ENCODE measurements around the gene MYO15A.

Gene MYO15A

GRCh38 chr17:18124345-18125126 lies 16.0 kb downstream of the MYO15A start:
- no peak overlapping the region for H3K4me3 ChIP-seq

GRCh38 chr17:18129041-18129502 lies 20.5 kb downstream of the MYO15A start:
- no peak overlapping the region for H3K27ac ChIP-seq
- no peak overlapping the region for H3K4me3 ChIP-seq

More at GRCh38 chr17:18124345-18125126, 16.0 kb downstream of the MYO15A start:
- H3K27ac ChIP-seq: no peak overlapping the region

- no peak overlapping the region for H3K27ac ChIP-seq
- H3K4me3 ChIP-seq: no peak overlapping the region
Observed at GRCh38 chr17:18132711-18133110, 24.2 kb downstream of the MYO15A start.

- H3K4me3 ChIP-seq: no peak overlapping the region
- no peak overlapping the region for H3K27ac ChIP-seq
Observed at GRCh38 chr17:18136357-18136756, 27.8 kb downstream of the MYO15A start.

- Histone ChIP-seq H3K27ac (no peak overlapping the region), H3K4me3 (no peak overlapping the region)
Observed at GRCh38 chr17:18138065-18138749, 29.7 kb downstream of the MYO15A start.

- Histone ChIP-seq H3K4me3 (no peak overlapping the region), H3K27ac (no peak overlapping the region)
Observed at GRCh38 chr17:18139092-18139491, 30.5 kb downstream of the MYO15A start.

GRCh38 chr17:18139498-18139897 lies 30.9 kb downstream of the MYO15A start:
- H3K4me3 ChIP-seq: no peak overlapping the region
- H3K27ac ChIP-seq: no peak overlapping the region

- Histone ChIP-seq H3K27ac (no peak overlapping the region), H3K4me3 (no peak overlapping the region)
Observed at GRCh38 chr17:18139949-18140348, 31.4 kb downstream of the MYO15A start.

- no peak overlapping the region for H3K4me3 ChIP-seq
- no peak overlapping the region for H3K27ac ChIP-seq
Observed at GRCh38 chr17:18140648-18141047, 32.1 kb downstream of the MYO15A start.

- Histone ChIP-seq H3K27ac (no peak overlapping the region), H3K4me3 (no peak overlapping the region)
Observed at GRCh38 chr17:18141210-18141803, 32.8 kb downstream of the MYO15A start.

- no peak overlapping the region for H3K4me3 ChIP-seq
- no peak overlapping the region for H3K27ac ChIP-seq
Observed at GRCh38 chr17:18142417-18142816, 33.9 kb downstream of the MYO15A start.

GRCh38 chr17:18143044-18143936 lies 34.7 kb downstream of the MYO15A start:
- H3K27ac ChIP-seq: no peak overlapping the region
- H3K4me3 ChIP-seq: no peak overlapping the region

GRCh38 chr17:18144261-18144660 lies 35.7 kb downstream of the MYO15A start:
- H3K27ac ChIP-seq: no peak overlapping the region
- H3K4me3 ChIP-seq: no peak overlapping the region

- Histone ChIP-seq H3K4me3 (no peak overlapping the region), H3K27ac (no peak overlapping the region)
Observed at GRCh38 chr17:18144855-18145254, 36.3 kb downstream of the MYO15A start.

GRCh38 chr17:18145811-18146210 lies 37.3 kb downstream of the MYO15A start:
- Histone ChIP-seq H3K4me3 (no peak overlapping the region), H3K27ac (no peak overlapping the region)

GRCh38 chr17:18146259-18146658 lies 37.7 kb downstream of the MYO15A start:
- Histone ChIP-seq H3K27ac (no peak overlapping the region), H3K4me3 (no peak overlapping the region)

- H3K4me3 ChIP-seq: no peak overlapping the region
- H3K27ac ChIP-seq: no peak overlapping the region
Observed at GRCh38 chr17:18146980-18147379, 38.4 kb downstream of the MYO15A start.

GRCh38 chr17:18148586-18148985 lies 40.0 kb downstream of the MYO15A start:
- Histone ChIP-seq H3K27ac (no peak overlapping the region), H3K4me3 (no peak overlapping the region)

- Histone ChIP-seq H3K27ac (no peak overlapping the region), H3K4me3 (no peak overlapping the region)
Observed at GRCh38 chr17:18151290-18151689, 42.7 kb downstream of the MYO15A start.

GRCh38 chr17:18155179-18155578 lies 46.6 kb downstream of the MYO15A start:
- H3K27ac ChIP-seq: no peak overlapping the region
- no peak overlapping the region for H3K4me3 ChIP-seq
